ENCODE data around the gene CALHM5. TPM values are rescaled to one million over a fixed set of nuclear protein-coding genes. Genes with fewer than 3 reads are reported as not detected.

CALHM5 gene
- total and polyA plus RNA-seq, 9 of the 15 experiments (the other 6 are each of a cell fraction or from before 2014, with no cell fraction given), result under 0.01 to 0.05 (median 0.02) TPM; not detected in 2

DNA sequence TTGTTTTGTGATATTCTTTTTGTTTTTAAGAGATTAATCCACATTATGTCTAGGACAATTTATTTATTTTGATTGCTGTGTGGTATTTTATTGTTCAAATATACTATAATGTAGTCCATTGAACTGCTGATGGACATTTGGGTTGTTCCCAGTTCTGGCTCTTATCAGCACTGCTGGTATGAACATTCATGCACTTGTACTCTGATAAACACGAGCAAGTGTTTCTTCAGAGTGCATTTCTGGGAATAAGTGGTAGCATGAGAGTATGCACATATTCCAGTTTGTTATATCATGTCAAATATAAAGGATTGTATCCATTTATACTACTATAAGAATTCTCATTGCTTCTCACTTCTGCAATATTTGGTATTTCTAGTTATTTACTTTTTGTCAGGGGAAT lies 43.1 kb upstream of the CALHM5 start:
- DNase-seq (ENCODE audit: extremely low read depth in 1 of 4, low spot score in 3 of 4) (peak in 1 of 4 experiments; percentile 48), ATAC-seq (peak; percentile 65), FAIRE-seq (peak; percentile 65)
- POLR2A ChIA-PET, result no interaction called here
- H2AFZ ChIP-seq (ENCODE audit: low read depth, low read length), result no peak overlapping the region
- peaks cover 2 to 13% of the 10 kb centered on the region in 2 experiments; a peak in 3 of 5 replicates for H3K4me1 ChIP-seq (replicated peaks in 1 of 2; ENCODE audit: control insufficient read depth in 2 of 2, insufficient read depth in 2 of 2, low read length in 2 of 2)
- H3K9me3 ChIP-seq (replicated peaks; ENCODE audit: control insufficient read depth, insufficient read depth, low read depth, low read length), result no peaks in the 10 kb centered on the region; the same call in 1 of the 2 replicates
- H3K27ac ChIP-seq (ENCODE audit: extremely low read depth, low read depth, low read length), result no peak overlapping the region
- H3K4me2 ChIP-seq (ENCODE audit: insufficient read depth, low read length), result peak overlapping the region; percentile 3; the same call in 1 of the 2 replicates
- intact Hi-C loops (cut with micrococcal nuclease), result no loop called here
- BruUV-seq (replicated peaks), result no TSS peak
- no peaks in the 10 kb centered on the region for H3K9me1 ChIP-seq (ENCODE audit: control insufficient read depth, insufficient read depth, low read length)
- H3K79me2 ChIP-seq (ENCODE audit: control insufficient read depth, insufficient read depth, low read length), result no peaks in the 10 kb centered on the region
- H4K20me1 ChIP-seq (replicated peaks; ENCODE audit: control insufficient read depth, insufficient read depth, low read length), result no peaks in the 10 kb centered on the region
- in situ Hi-C loops (cut with MboI), result no loop called here
- no peaks in the 10 kb centered on the region for H3K36me3 ChIP-seq (ENCODE audit: control insufficient read depth, insufficient read depth, low read length)
- CTCF ChIA-PET (ENCODE audit: low intra/inter-chr PET ratio), result no interaction called here
- H3K9ac ChIP-seq (ENCODE audit: insufficient read depth in 1 of 2, low read depth in 2 of 2, low read length in 2 of 2), result no peak overlapping the region
- H3K4me3 ChIP-seq, result no peak overlapping the region
- 0% methylated on average over 1 of the region's 1 CpG for WGBS (ENCODE audit: insufficient coverage, low coverage, missing lambda C conversion rate)
- no peaks in the 10 kb centered on the region for H3K27me3 ChIP-seq (ENCODE audit: control insufficient read depth in 2 of 2, insufficient read depth in 2 of 2, low read length in 2 of 2)
- TF ChIP-seq ZNF347 (CRISPR knock-in tag; IDR thresholded peaks at IDR 0.05; ENCODE audit: low read depth) (no peak), OTX1 (CRISPR knock-in tag; IDR thresholded peaks at IDR 0.05) (no peak), SNIP1 (IDR thresholded peaks at IDR 0.05; ENCODE audit: low read depth) (no peak), PRMT5 (CRISPR knock-in tag; IDR thresholded peaks at IDR 0.05) (no peak), MAFG (tag; conservative IDR thresholded peaks at IDR 0.05) (no peak)
- TF ChIP-seq, protein P1, sequence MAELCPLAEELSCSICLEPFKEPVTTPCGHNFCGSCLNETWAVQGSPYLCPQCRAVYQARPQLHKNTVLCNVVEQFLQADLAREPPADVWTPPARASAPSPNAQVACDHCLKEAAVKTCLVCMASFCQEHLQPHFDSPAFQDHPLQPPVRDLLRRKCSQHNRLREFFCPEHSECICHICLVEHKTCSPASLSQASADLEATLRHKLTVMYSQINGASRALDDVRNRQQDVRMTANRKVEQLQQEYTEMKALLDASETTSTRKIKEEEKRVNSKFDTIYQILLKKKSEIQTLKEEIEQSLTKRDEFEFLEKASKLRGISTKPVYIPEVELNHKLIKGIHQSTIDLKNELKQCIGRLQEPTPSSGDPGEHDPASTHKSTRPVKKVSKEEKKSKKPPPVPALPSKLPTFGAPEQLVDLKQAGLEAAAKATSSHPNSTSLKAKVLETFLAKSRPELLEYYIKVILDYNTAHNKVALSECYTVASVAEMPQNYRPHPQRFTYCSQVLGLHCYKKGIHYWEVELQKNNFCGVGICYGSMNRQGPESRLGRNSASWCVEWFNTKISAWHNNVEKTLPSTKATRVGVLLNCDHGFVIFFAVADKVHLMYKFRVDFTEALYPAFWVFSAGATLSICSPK (IDR thresholded peaks at IDR 0.05; ENCODE audit: borderline replicate concordance), result no peak
- TF ChIP-seq, protein P2, sequence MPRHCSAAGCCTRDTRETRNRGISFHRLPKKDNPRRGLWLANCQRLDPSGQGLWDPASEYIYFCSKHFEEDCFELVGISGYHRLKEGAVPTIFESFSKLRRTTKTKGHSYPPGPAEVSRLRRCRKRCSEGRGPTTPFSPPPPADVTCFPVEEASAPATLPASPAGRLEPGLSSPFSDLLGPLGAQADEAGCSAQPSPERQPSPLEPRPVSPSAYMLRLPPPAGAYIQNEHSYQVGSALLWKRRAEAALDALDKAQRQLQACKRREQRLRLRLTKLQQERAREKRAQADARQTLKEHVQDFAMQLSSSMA (CRISPR knock-in tag; IDR thresholded peaks at IDR 0.05), result no peak
- TF ChIP-seq, protein P3, sequence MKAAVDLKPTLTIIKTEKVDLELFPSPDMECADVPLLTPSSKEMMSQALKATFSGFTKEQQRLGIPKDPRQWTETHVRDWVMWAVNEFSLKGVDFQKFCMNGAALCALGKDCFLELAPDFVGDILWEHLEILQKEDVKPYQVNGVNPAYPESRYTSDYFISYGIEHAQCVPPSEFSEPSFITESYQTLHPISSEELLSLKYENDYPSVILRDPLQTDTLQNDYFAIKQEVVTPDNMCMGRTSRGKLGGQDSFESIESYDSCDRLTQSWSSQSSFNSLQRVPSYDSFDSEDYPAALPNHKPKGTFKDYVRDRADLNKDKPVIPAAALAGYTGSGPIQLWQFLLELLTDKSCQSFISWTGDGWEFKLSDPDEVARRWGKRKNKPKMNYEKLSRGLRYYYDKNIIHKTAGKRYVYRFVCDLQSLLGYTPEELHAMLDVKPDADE (conservative IDR thresholded peaks at IDR 0.05; ENCODE audit: control insufficient read depth, low read depth, low read length), result no peak
- TF ChIP-seq, protein P4, sequence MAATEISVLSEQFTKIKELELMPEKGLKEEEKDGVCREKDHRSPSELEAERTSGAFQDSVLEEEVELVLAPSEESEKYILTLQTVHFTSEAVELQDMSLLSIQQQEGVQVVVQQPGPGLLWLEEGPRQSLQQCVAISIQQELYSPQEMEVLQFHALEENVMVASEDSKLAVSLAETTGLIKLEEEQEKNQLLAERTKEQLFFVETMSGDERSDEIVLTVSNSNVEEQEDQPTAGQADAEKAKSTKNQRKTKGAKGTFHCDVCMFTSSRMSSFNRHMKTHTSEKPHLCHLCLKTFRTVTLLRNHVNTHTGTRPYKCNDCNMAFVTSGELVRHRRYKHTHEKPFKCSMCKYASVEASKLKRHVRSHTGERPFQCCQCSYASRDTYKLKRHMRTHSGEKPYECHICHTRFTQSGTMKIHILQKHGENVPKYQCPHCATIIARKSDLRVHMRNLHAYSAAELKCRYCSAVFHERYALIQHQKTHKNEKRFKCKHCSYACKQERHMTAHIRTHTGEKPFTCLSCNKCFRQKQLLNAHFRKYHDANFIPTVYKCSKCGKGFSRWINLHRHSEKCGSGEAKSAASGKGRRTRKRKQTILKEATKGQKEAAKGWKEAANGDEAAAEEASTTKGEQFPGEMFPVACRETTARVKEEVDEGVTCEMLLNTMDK (IDR thresholded peaks at IDR 0.05; ENCODE audit: borderline replicate concordance, insufficient read depth, low read depth, low read length, poor library complexity, severe bottlenecking), result no peak
